Inflammatory macrophage treated with lipopolysaccharide for 4 hours (primary cell): Measurements from ENCODE around the gene CTBP1.

Experiments used
- DNase-seq: peaks from one replicate; pipeline ENCODE4 v3.0.0-alpha.2; 2020

Gene CTBP1

DNA sequence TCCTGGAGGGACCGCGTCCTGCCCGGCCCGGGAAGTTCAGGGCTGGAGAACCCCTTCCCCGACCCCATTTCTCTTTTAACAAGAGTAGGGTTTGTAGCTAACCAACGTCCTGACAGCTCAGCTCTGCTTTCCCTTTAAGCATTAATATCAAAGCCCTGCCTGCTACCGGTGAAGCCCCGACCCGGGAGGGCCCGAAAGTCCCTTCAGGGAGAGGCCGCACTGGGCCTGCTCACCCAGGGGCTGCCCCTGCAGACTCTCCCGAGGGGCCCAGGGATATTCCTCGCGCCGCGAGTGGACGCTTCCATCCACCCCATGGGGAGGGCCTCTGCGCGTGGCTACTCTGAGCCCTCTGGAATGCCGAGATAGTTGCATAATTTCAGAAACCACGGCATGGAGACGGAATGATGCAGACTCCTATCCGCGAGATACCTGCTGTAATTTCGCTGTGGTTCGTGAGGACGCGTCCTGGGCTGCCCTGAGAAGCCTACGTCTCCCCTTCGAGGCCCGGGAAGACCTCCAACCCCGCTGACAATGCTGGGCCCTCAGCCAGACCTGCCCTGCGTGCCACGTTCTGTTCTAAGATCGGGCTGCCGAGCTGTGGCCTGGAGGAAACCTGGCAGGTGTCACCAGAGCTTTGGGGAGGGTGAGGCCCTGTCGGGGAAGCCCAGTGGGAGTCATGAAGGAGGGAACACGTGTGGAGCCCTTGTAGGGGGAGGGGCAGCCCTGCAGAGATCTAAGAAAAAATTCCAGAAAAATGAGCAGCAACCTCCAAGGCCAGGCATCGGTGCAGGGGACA, 999 bp upstream of the CTBP1 start:
- DNase-seq: peak; percentile 11

GRCh38 chr4:1249148-1249730, 309 bp upstream of the CTBP1 start:
- DNase-seq: peak; percentile 86

DNA sequence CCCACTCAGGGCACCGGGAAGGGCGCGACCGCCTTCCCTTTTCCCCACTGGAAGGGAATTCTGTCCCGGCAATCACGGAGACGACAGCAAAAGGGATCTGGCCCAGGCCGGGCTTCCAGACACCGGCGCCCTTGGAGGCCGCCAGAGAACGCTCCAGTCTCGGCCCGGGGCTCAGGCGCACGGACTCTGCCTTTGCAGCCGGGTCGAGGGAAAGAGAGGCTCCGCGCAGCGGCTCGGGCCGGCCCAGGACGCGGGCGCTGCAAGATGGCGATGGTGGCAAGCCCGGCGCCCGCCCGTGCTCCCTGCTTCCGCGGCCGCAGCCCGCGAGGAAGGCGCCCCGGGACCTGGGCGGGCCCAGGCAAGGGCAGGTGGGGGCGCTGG, 1.1 kb downstream of the CTBP1 start:
- DNase-seq: no peak

- DNase-seq: peak; percentile 15
Observed at GRCh38 chr4:1246901-1247863, 1.7 kb downstream of the CTBP1 start.

DNA sequence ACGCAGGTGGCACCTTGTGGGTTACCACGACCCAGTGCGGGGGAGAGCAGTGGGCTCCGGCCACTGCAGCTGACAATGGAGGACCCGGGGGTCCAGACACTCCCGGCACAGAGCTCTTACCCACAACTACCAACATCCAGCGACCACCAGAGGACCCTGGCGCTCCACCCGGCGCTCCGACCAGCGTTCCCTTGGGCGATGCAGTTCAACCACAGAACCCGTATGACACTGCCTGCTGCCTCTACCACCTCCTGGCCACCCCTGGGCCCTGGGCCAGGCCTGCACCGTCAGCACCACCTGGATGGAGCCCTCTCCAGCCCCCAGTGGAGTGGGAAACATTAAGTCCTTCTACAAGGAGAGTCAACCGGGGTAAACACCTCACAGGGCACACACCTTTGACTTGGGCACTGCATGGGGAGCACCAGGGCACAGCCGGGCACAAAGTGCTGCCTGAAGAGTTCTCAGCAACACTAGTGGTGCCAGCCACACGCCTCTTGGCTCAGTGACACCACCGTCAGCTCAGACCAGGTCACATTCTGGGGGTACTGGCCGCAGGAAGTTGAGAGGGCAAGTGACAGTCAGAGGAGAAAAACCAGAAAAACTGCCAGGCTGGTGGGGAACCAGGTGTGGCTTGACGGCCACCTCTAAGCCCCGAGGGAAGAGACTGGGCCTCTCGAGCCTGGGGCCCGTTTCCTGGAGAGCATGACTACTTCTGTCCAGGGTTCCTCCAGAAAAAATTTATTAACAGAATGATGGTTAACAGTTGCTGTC, 2.6 kb downstream of the CTBP1 start:
- no peak for DNase-seq

GRCh38 chr4:1245481-1246051, 3.4 kb downstream of the CTBP1 start:
- DNase-seq: no peak

GRCh38 chr4:1244978-1245471, 3.9 kb downstream of the CTBP1 start:
- no peak for DNase-seq

DNA sequence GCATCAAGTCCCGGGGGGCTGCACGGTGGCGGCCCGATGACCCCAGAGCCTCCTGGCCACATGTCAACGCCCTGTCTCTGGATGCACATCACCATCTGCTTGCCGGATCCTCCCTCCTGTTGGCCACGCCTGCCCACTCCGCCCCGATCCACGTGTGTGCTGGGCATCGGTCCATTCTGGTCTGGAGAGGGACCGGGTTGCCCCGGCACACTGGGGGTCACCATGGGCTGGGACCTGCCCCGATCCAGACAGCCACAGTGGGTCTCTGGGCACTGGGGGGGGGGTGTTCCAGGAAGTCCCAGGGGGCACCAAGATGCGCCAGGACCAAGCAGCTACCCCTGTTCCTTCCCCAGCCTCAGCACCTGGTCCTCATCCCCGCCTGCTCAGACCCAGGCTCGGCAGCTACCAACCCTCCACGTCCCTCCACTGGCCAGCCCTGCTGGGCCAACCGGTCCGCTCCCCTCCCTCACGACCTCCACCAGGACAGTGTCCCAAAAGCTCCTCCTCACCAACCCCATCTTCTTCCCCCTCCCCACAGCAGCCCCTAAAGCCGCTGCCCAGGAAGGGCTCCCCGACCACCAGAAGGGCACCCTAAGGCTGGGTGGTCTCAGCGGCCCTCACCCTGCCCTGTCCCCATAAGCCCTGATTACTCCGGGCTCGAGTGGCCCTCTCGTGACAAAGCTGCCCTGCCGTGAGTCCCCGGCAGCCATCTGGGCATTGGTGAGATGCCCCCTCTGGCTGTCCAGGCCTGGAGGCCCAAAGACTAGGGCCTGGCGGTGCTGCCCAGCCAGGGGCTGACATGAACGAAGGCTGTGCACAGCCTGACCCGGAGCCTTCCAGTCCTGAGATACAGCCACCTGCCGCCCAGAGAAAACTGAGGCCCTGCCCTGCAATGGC, 4.6 kb downstream of the CTBP1 start:
- no peak for DNase-seq

DNA sequence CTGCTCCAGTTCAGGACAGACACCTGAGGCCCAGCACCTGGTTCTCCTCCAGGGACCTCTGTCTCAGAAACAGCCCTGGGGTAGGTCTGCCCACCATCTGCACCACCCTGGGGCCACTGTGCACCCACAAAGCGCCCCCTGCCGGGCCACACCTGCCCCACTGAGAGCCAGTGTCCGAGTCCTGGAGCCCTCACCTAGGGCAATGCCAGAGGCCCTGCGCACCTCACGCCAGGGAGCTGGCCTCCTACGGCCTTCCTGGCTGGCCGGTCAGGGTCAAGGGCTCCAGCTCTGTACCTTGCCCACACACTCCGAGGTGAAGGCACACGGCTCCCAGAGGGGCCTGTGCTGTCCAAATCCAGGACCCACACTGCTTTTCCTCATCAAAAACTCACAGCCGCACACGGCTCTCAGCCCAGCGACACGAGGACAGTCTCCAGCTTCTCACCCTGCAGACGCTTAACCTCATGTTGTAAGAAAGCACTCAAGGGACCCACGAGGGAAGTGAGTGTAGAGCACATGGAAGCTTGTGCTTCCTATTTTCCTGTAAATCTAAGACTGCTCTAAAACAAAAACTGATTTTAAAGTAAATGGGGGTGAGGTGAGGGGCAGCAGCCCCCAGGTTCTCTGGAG, 5.4 kb downstream of the CTBP1 start:
- DNase-seq: peak; percentile 61

DNA sequence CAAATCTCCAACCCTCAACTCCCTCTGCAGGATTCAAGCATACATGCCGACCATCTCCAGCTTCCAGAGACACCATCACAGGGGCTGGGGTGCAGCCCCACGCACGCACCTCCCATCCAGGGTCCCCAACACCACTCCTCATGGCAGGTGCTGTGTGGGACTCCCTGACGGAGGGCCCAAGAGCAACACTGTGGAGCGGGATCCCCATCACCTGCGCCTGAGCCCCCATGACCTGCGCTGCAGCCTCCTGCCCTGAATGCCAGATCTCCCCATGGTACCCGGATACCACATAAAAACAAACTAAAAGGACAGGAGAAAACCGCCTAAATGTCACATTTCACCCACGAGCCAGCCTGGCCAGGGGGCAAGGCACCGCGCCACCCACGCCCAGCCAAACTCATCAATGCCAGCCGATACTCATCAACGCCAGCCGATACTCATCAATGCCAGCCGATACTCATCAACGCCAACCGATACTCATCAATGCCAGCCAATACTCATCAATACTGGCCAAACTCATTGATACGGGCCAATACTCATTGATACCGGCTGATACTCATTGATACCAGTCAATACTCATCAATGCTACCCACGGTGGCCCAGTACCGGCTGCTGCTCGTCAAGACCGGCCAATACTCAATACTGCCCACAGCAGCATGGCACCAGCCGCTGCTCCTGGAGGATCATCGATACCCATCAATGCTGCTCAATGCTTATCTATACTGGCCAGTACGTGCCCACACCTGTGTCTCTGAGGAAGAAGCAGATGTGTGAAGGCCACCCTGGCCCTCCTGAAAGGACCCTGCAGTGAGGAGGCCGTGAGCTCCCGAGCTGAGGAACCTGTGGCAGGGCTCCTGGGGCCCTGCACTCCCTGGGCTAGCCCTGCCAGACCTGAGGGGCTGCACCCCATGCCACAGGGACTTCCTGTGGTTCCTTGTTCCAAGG, 6.2 kb downstream of the CTBP1 start:
- no peak for DNase-seq

DNA sequence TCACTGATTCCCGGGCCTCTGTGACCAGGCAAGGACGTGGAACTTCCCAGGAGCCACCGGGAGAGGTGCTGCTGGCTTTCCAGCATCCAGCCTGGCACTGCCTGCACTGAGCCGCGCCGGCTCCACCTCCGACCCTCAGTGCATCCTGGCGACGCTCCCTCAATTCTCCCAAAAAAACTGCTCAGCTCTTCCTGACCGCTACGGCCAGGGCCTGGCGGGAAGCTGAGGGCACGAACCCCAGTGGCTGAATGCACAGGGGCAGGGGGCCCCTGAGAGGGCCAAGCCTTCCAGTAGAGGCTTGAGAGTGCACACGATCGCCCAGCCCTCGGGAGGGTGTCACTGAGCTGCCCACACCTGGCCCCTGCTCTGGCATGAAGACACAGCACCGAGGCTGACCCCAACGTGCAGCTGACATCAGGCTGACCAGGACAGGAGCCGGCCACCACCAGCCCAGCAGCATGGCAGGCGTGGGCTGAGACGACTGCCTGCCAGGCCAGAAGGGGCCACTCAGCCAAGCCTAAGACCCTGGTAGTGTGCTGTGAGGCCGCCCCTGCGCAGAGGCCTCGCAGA, 6.9 kb downstream of the CTBP1 start:
- no peak for DNase-seq

DNA sequence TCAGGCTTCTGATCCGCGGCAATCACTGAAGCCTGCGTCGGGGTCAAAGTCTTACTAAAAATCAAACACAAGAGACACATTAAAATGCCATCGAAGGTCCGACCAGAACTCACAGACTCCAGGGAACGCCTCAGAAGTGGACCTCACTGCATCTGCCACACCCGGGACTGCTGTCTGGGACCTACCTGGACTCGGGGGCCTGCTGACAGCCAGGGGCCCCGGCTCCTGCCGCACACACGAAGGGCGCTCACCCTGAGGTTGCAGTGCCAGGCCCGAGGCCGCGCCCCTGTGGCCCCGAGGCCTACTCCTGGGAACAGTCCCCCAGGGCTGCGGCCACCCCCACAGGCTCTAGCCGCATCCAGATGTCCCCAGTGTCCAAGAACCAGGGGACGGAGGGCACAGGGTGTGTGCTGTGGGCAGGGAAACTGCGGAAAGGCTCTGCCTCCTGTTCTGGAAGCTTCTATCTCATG, 7.4 kb downstream of the CTBP1 start:
- DNase-seq: no peak

DNA sequence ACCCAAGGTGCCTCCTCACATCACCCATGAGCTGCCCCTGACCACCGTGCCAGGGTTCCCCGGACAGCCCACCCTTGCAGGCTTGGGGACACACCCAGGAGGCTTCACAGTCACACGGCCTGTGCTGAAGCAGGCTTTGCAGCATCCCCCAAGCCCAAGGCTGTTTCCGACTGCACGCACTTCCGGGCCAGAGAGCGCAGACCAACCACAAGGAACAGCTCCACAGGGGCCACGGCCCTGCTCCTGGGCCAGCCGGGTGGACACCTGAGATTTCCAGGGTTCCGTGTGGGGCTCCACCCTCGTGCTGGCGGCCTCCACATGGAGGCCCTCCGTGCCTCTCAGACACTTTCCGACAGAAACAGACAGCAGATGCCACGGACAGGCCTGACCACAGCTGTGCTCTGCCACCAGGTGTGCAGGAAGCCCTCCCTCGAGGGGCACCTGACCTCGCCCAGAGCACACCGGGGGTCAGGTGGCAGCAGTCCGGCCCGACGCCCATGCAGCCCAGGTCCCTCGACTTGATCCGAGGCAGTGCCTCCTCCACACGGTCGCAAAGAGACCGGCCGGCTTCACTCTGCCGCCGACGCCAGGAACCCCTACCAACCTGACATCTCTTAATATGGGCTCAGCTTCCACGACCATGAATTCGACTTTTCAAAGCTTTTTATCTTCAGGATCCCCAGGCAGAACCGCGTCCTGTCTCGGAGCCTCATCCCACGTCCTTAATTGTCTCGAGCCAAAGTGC, 8.0 kb downstream of the CTBP1 start:
- DNase-seq: no peak

DNA sequence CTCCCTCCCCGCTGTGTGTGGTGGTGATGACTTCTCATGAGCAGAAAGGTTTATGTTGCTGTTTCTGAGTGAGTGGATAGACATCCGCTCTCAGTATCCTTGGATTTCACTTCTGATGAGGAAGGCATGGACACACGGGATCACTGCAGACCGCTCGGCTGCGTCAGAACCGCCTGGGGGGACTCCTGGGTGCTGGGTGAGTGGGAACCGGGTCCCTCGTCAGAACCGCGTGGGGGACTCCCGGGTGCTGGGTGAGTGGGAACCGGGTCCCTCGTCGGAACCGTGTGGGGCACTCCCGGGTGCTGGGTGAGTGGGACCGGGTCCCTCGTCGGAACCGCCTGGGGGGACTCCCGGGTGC, 9.0 kb downstream of the CTBP1 start:
- no peak for DNase-seq

DNA sequence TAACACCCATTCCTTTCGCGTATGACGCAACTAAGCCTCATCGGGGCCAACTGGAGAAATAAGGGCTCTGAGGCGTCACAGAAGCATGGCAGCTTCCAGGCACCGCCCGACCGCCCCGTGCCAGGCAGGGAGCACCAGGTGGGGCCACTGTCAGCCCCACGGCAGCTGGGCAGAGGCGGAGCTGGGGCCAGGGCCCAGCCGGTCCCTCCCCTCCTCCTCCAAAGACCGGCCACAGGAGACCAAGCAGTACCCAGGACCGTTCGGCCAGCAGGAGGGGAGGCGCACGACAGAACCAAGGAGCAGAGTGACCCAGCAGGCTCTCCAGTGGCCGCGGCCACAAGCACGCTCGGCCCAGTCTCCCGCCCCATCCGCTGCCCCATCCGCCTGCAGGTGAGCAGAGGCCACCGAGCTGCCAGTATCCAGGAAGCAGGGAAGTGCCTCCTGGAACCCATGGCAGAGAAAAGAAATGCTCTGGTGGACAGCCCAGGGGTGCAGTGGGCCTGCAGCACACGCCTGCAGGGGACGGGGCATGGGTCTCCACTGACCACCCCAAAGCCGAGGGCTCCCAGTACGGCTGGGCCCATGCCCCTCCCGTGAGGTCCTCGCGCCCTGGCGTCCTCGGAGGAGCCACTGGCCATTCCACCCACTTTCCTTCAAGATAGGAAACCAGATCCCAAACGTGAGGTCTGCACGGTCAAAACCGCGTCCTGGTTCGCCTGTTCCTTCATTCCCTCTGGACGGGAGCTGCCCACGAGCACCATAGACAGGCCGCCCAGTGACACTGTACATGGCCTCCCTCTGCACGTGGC, 9.6 kb downstream of the CTBP1 start:
- DNase-seq: no peak

DNA sequence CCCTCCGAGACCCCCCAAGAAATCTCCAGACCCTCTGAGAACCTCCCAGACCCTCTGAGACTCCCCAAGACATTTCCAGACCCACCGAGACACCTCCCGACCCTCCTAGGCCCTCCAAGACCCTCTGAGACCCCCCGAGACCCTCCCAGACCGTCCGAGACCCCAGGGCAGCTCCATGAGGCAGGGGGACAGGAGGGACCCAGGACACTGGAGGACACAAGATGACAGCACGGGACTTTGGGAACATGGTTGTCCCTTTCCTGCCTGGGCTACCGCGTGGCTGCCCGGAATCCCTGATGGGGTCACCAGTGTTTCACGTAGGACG, 10.3 kb downstream of the CTBP1 start:
- DNase-seq: no peak

DNA sequence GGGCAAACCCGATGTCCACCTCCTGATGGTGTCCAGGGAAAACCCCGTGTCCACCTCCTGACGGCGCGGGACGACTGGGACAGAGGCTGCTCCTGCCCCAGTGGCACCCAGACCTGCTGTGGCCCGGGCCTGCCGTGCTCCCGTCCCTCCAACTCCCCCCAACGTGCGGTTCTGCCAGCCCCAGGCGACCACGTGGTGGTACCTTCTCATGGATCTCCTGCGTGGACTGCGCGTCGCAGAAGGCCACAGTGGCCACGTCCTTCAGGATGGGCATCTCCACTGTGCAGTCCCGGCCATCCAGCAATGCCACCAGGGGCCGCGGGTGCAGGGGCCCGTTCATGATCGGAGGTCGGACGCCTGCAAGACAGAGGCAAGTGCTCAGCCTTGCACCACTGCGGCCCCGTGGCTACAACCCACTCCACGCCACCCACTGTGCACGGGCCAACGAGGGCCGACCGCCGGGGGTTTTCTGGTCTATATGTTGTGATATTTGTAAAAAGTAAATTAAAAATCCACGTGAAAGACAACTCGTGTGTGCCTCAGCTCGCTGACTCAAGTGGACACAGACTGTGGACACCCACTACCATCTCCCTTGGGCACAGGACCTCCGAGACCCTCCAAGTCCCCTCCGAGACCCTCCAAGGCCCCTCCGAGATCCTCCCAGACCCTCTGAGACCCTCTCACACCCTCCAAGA, 10.8 kb downstream of the CTBP1 start:
- DNase-seq: no peak
